HepG2 (cell line): ENCODE data around the gene MED13L.
A peak's percentile ranks its signal among the peaks of the same experiment; 100 is the strongest.

ENCODE experiments used
- CTCF ChIP-seq: sonication (generic); formaldehyde crosslinking; IDR thresholded peaks from 2 replicates; pipeline ENCODE4 v1.5.0; 2020; ENCODE audit warnings: mild to moderate bottlenecking, missing genetic modification reagents, moderate library complexity
- IRF2 ChIP-seq: IDR thresholded peaks from 2 replicates; pipeline ENCODE4 v1.6.1; 2018; ENCODE audit warnings: missing genetic modification reagents, missing compliant biosample characterization
- NCOA2 ChIP-seq: sonication (generic); formaldehyde crosslinking; IDR thresholded peaks from 2 replicates; pipeline ENCODE4 v1.8.0; 2022; ENCODE audit warnings: inconsistent platforms
- NFYB ChIP-seq: sonication (generic); formaldehyde crosslinking; IDR thresholded peaks from 2 replicates; pipeline ENCODE4 v1.4.0; 2020; ENCODE audit warnings: missing genetic modification reagents
- ZFX ChIP-seq: sonication (generic); formaldehyde crosslinking; IDR thresholded peaks from 2 replicates; pipeline ENCODE4 v1.4.0; 2020; ENCODE audit warnings: mild to moderate bottlenecking, low read depth, missing genetic modification reagents, moderate library complexity
- ZNF407 ChIP-seq: sonication (generic); formaldehyde crosslinking; IDR thresholded peaks from one replicate; pipeline ENCODE4 v1.5.1; 2020; ENCODE audit warnings: mild to moderate bottlenecking, missing genetic modification reagents; ENCODE audit errors: not compliant biosample characterization

GRCh38 chr12:116277467-116278278, at the start of gene MED13L:
- no peak for TF ChIP-seq ZNF407 (CRISPR knock-in tag)
- TF ChIP-seq ZFX = peak; percentile 16; the same call in 1 of the 2 replicates
- TF ChIP-seq CTCF = peak; percentile 58
- TF ChIP-seq NFYB (CRISPR knock-in tag) = peak; percentile 67
- no peak for TF ChIP-seq NCOA2 (CRISPR knock-in tag)
- no peak for TF ChIP-seq IRF2
